HG03442 (cell line): Measurements from ENCODE around the gene LSG1.
A peak's percentile ranks its signal among the peaks of the same experiment; 100 is the strongest.
"Not testable (repeated sequence)": the region's sequence is repeated elsewhere in the genome, so short reads cannot be mapped to it uniquely, and the experiment has no call there.

Experiments
- ATAC-seq: cut with Tn5 transposase; IDR thresholded peaks from one replicate; pipeline ENCODE4 v1.9.1; 2021; ENCODE audit warnings: mild to moderate bottlenecking, moderate library complexity; ENCODE audit not compliant: unreplicated experiment

The LSG1 gene

GRCh38 chr3:194658477-194659242, 13.3 kb downstream of the LSG1 start:
- ATAC-seq = no peak

GRCh38 chr3:194657439-194657838, 14.6 kb downstream of the LSG1 start:
- no peak for ATAC-seq

- ATAC-seq = peak; percentile 73
Measured at GRCh38 chr3:194654443-194654842, 17.5 kb downstream of the LSG1 start.

GRCh38 chr3:194647747-194648146, 24.2 kb downstream of the LSG1 start:
- ATAC-seq = no peak

- ATAC-seq = no peak
Measured at GRCh38 chr3:194642769-194643168, 29.2 kb downstream of the LSG1 start.

- no peak for ATAC-seq
Measured at GRCh38 chr3:194640829-194641228, 31.2 kb downstream of the LSG1 start.

GRCh38 chr3:194638991-194639605, 32.9 kb downstream of the LSG1 start:
- no peak for ATAC-seq

- ATAC-seq = no peak
Measured at GRCh38 chr3:194637541-194638400, 34.2 kb downstream of the LSG1 start.

- ATAC-seq = no peak
Measured at GRCh38 chr3:194637066-194637465, 34.9 kb downstream of the LSG1 start.

- peak; percentile 77 for ATAC-seq
Measured at GRCh38 chr3:194633349-194634004, 38.5 kb downstream of the LSG1 start, which contains the start of gene TMEM44. TMEM44 (minus strand) TSS chr3:194633419; CDS start chr3:194633215, 204 bp downstream.

- peak; percentile 41 for ATAC-seq
Measured at GRCh38 chr3:194632809-194633348, 39.1 kb downstream of the LSG1 start.

- ATAC-seq = no peak
Measured at GRCh38 chr3:194632226-194632808, 39.7 kb downstream of the LSG1 start.

- no peak for ATAC-seq
Measured at GRCh38 chr3:194631696-194632095, 40.3 kb downstream of the LSG1 start.

- not testable (repeated sequence) for ATAC-seq
Measured at GRCh38 chr3:194630681-194631080, 41.3 kb downstream of the LSG1 start.

GRCh38 chr3:194624956-194625355, 47.0 kb downstream of the LSG1 start:
- ATAC-seq = no peak

- ATAC-seq = no peak
Measured at GRCh38 chr3:194623449-194624290, 48.3 kb downstream of the LSG1 start.

- ATAC-seq = no peak
Measured at GRCh38 chr3:194622621-194623340, 49.2 kb downstream of the LSG1 start.

- ATAC-seq = no peak
Measured at GRCh38 chr3:194621947-194622346, 50.0 kb downstream of the LSG1 start.

GRCh38 chr3:194620196-194620595, 51.8 kb downstream of the LSG1 start:
- no peak for ATAC-seq
